ENCODE data around the gene GAGE12J. TPM values are rescaled to one million over a fixed set of nuclear protein-coding genes. Genes with fewer than 3 reads are reported as not detected.
"Not testable (repeated sequence)": the region's sequence is repeated elsewhere in the genome, so short reads cannot be mapped to it uniquely, and the experiment has no call there.

GAGE12J gene
- total RNA-seq, 1 experiment from 2014 or later: not detected

GRCh38 chrX:49292400-49293362 lies 29.2 kb upstream of the GAGE12J start:
- Histone ChIP-seq H3K27ac (no peak overlapping the region), H3K9me3 (replicated peaks) (no peaks in the 10 kb centered on the region), H3K27me3 (no peaks in the 10 kb centered on the region), H3K4me3 (no peak overlapping the region), H3K36me3 (no peaks in the 10 kb centered on the region), H3K4me1 (no peaks in the 10 kb centered on the region)
- DNase-seq: no peak

GRCh38 chrX:49299293-49299692 lies 22.5 kb upstream of the GAGE12J start:
- not testable (repeated sequence) for H3K27me3 ChIP-seq; H3K36me3 ChIP-seq; H3K4me1 ChIP-seq; DNase-seq; H3K9me3 ChIP-seq (replicated peaks); H3K27ac ChIP-seq; H3K4me3 ChIP-seq

- Histone ChIP-seq H3K27me3 (no peaks in the 10 kb centered on the region), H3K27ac (no peak overlapping the region), H3K4me3 (no peak overlapping the region), H3K9me3 (replicated peaks) (no peaks in the 10 kb centered on the region), H3K36me3 (no peaks in the 10 kb centered on the region), H3K4me1 (no peaks in the 10 kb centered on the region)
- DNase-seq: no peak
Observed at GRCh38 chrX:49300703-49301102, 21.1 kb upstream of the GAGE12J start.

- H3K4me3 ChIP-seq: no peak within 1 kb of the TSS
- H3K27ac ChIP-seq: no peak within 1 kb of the TSS
- no peaks in the 10 kb centered on the region for H3K27me3 ChIP-seq
- no peaks in the 10 kb centered on the region for H3K36me3 ChIP-seq
- H3K9me3 ChIP-seq (replicated peaks): no peaks in the 10 kb centered on the region
- no peak for DNase-seq
- no peaks in the 10 kb centered on the region for H3K4me1 ChIP-seq
Observed at GRCh38 chrX:49303346-49303745, 18.5 kb upstream of the GAGE12J start, which contains the start of gene GAGE10. Gene GAGE10, plus strand, starts transcription at chrX:49303646. Its CDS starts 1,214 bp downstream, at chrX:49304860.

GRCh38 chrX:49307775-49308174 lies 14.1 kb upstream of the GAGE12J start:
- not testable (repeated sequence) for H3K27me3 ChIP-seq; H3K36me3 ChIP-seq; H3K27ac ChIP-seq; H3K4me3 ChIP-seq; H3K9me3 ChIP-seq (replicated peaks); H3K4me1 ChIP-seq; DNase-seq

- no peak overlapping the region for H3K4me3 ChIP-seq
- no peak overlapping the region for H3K27ac ChIP-seq
- no peaks in the 10 kb centered on the region for H3K36me3 ChIP-seq
- no peak for DNase-seq
- H3K9me3 ChIP-seq (replicated peaks): no peaks in the 10 kb centered on the region
- no peaks in the 10 kb centered on the region for H3K4me1 ChIP-seq
- H3K27me3 ChIP-seq: no peaks in the 10 kb centered on the region
Observed at GRCh38 chrX:49308604-49309269, 13.1 kb upstream of the GAGE12J start.

- no peaks in the 10 kb centered on the region for H3K36me3 ChIP-seq
- no peaks in the 10 kb centered on the region for H3K27me3 ChIP-seq
- no peak overlapping the region for H3K27ac ChIP-seq
- H3K4me1 ChIP-seq: no peaks in the 10 kb centered on the region
- H3K4me3 ChIP-seq: peak overlapping the region; percentile 10; the same call in 1 of the 2 replicates
- DNase-seq: no peak
- H3K9me3 ChIP-seq (replicated peaks): no peaks in the 10 kb centered on the region
Observed at GRCh38 chrX:49309401-49309981, 12.3 kb upstream of the GAGE12J start.

- Histone ChIP-seq H3K27me3 (no peaks in the 10 kb centered on the region), H3K9me3 (replicated peaks) (no peaks in the 10 kb centered on the region), H3K27ac (no peak overlapping the region), H3K4me3 (no peak overlapping the region), H3K36me3 (no peaks in the 10 kb centered on the region), H3K4me1 (no peaks in the 10 kb centered on the region)
- no peak for DNase-seq
Observed at GRCh38 chrX:49310371-49310770, 11.5 kb upstream of the GAGE12J start.

- Histone ChIP-seq H3K27me3 (no peaks in the 10 kb centered on the region), H3K4me3 (no peak overlapping the region), H3K9me3 (replicated peaks) (no peaks in the 10 kb centered on the region), H3K36me3 (no peaks in the 10 kb centered on the region), H3K4me1 (no peaks in the 10 kb centered on the region), H3K27ac (no peak overlapping the region)
- no peak for DNase-seq
Observed at GRCh38 chrX:49312176-49312575, 9.7 kb upstream of the GAGE12J start.

- no peaks in the 10 kb centered on the region for H3K27me3 ChIP-seq
- no peaks in the 10 kb centered on the region for H3K4me1 ChIP-seq
- no peak overlapping the region for H3K27ac ChIP-seq
- H3K9me3 ChIP-seq (replicated peaks): no peaks in the 10 kb centered on the region
- no peak for DNase-seq
- no peaks in the 10 kb centered on the region for H3K36me3 ChIP-seq
- no peak overlapping the region for H3K4me3 ChIP-seq
Observed at GRCh38 chrX:49316085-49316484, 5.8 kb upstream of the GAGE12J start.

- H3K4me3 ChIP-seq; H3K9me3 ChIP-seq (replicated peaks); H3K27ac ChIP-seq; H3K27me3 ChIP-seq; H3K4me1 ChIP-seq; DNase-seq; H3K36me3 ChIP-seq: not testable (repeated sequence)
Observed at GRCh38 chrX:49322266-49322665, 429 bp downstream of the GAGE12J start.

- H3K4me1 ChIP-seq; H3K27ac ChIP-seq; H3K4me3 ChIP-seq; H3K36me3 ChIP-seq; DNase-seq; H3K27me3 ChIP-seq; H3K9me3 ChIP-seq (replicated peaks): not testable (repeated sequence)
Observed at GRCh38 chrX:49323735-49324134, 1.9 kb downstream of the GAGE12J start.

- not testable (repeated sequence) for H3K9me3 ChIP-seq (replicated peaks); H3K27ac ChIP-seq; H3K4me3 ChIP-seq; H3K4me1 ChIP-seq; H3K36me3 ChIP-seq; DNase-seq; H3K27me3 ChIP-seq
Observed at GRCh38 chrX:49330421-49330820, 8.6 kb downstream of the GAGE12J start.

GRCh38 chrX:49331282-49331681 lies 9.4 kb downstream of the GAGE12J start, which contains the start of gene GAGE13:
Gene GAGE13, plus strand, starts transcription at chrX:49331582. Its CDS starts 1,156 bp downstream, at chrX:49332738.
- H3K9me3 ChIP-seq (replicated peaks): not testable (repeated sequence)

GRCh38 chrX:49331841-49332240 lies 10.0 kb downstream of the GAGE12J start:
- H3K4me3 ChIP-seq; H3K9me3 ChIP-seq (replicated peaks); H3K27ac ChIP-seq; H3K36me3 ChIP-seq; H3K27me3 ChIP-seq; H3K4me1 ChIP-seq; DNase-seq: not testable (repeated sequence)

More at GRCh38 chrX:49331282-49331681, 9.4 kb downstream of the GAGE12J start, which contains the start of gene GAGE13:
- not testable (repeated sequence) for H3K4me1 ChIP-seq, H3K27me3 ChIP-seq, H3K27ac ChIP-seq, H3K4me3 ChIP-seq, DNase-seq, H3K36me3 ChIP-seq
